Naive thymus-derived CD4-positive, alpha-beta T cell (primary cell): Measurements from ENCODE around the gene PTPRN2. TPM values are rescaled to one million over a fixed set of nuclear protein-coding genes. Genes with fewer than 3 reads are reported as not detected.

Source experiments
- ATAC-seq: fragments of 150-1000 bp; cut with Tn5 transposase; 2 replicates; pipeline ENCODE4 v1.10.0; 2021; ENCODE audit warnings: mild to moderate bottlenecking, moderate library complexity
- CTCF ChIA-PET: fragments of 350-600 bp; sonication (Branson Sonifier 250); formaldehyde crosslinking; loops from one replicate; lab custom pipeline; 2021; ENCODE audit warnings: antibody characterized with exemption; lab: Charles Lee
- POLR2A ChIA-PET: fragments of 350-600 bp; sonication (Branson Sonifier 250); formaldehyde crosslinking; loops from one replicate; lab custom pipeline; 2021; ENCODE audit warnings: antibody characterized with exemption, inconsistent platforms; lab: Charles Lee
- DNase-seq, 9 donors: peaks; one replicate each; pipeline versions ENCODE4 v3.0.0 to v3.0.0-alpha.2; 2020 to 2022; ENCODE audit warnings: mixed read lengths in 1 of 9
- H3K27ac ChIP-seq: one replicate; pipeline ENCODE4 v1.7.0; 2013; ENCODE audit warnings: mild to moderate bottlenecking, low read depth, low read length, moderate library complexity
- H3K27me3 ChIP-seq, 2 donors: one replicate each; pipeline ENCODE4 v1.7.0; 2013; ENCODE audit warnings: low read length in 2 of 2, mild to moderate bottlenecking in 2 of 2, moderate library complexity in 2 of 2; ENCODE audit not compliant: control insufficient read depth in 2 of 2, insufficient read depth in 2 of 2
- H3K36me3 ChIP-seq, 3 experiments: 1 replicate in 2 of 3; 2 replicates in 1 of 3; pipeline ENCODE4 v1.7.0; 2013; ENCODE audit warnings: low read length in 3 of 3, mild to moderate bottlenecking in 3 of 3, moderate library complexity in 1 of 3; ENCODE audit not compliant: insufficient read depth in 3 of 3, control insufficient read depth in 2 of 3
- H3K4me1 ChIP-seq, 2 donors: one replicate each; pipeline ENCODE4 v1.7.0; 2013; ENCODE audit warnings: low read length in 2 of 2, mild to moderate bottlenecking in 2 of 2, moderate library complexity in 1 of 2; ENCODE audit not compliant: control insufficient read depth in 2 of 2, insufficient read depth in 2 of 2
- H3K4me3 ChIP-seq: 2 replicates; pipeline ENCODE4 v1.7.0; 2013; ENCODE audit warnings: mild to moderate bottlenecking, low read length
- H3K9me3 ChIP-seq, 3 experiments: 1 replicate in 2 of 3; 2 replicates in 1 of 3; pipeline ENCODE4 v1.7.0; 2013; ENCODE audit warnings: low read length in 3 of 3; ENCODE audit not compliant: control insufficient read depth in 2 of 3
- H3K27ac Mint-ChIP-seq, 9 donors: one replicate each; pipeline ENCODE4 v1.8.0; 2020 to 2022; ENCODE audit warnings: mixed read lengths in 9 of 9, mild to moderate bottlenecking in 8 of 9, moderate library complexity in 5 of 9, inconsistent platforms in 2 of 9
- H3K27me3 Mint-ChIP-seq, 5 donors: one replicate each; pipeline ENCODE4 v1.8.0; 2021 to 2022; ENCODE audit warnings: mixed read lengths in 5 of 5, mild to moderate bottlenecking in 1 of 5
- H3K36me3 Mint-ChIP-seq, 5 donors: one replicate each; pipeline ENCODE4 v1.8.0; 2020 to 2022; ENCODE audit warnings: mixed read lengths in 5 of 5, mild to moderate bottlenecking in 3 of 5, inconsistent platforms in 1 of 5
- H3K4me1 Mint-ChIP-seq, 7 donors: one replicate each; pipeline ENCODE4 v1.8.0; 2020 to 2022; ENCODE audit warnings: mixed read lengths in 7 of 7, mild to moderate bottlenecking in 3 of 7, inconsistent platforms in 1 of 7
- H3K4me3 Mint-ChIP-seq, 10 donors: one replicate each; pipeline ENCODE4 v1.8.0; 2020 to 2022; ENCODE audit warnings: mild to moderate bottlenecking in 10 of 10, mixed read lengths in 10 of 10, moderate library complexity in 6 of 10, inconsistent platforms in 2 of 10
- H3K9me3 Mint-ChIP-seq, 11 donors: one replicate each; pipeline ENCODE4 v1.8.0; 2020 to 2022; ENCODE audit warnings: mixed read lengths in 11 of 11, mild to moderate bottlenecking in 4 of 11, inconsistent platforms in 1 of 11, moderate library complexity in 1 of 11
- intact Hi-C, 2 donors: fragments of 100-400 bp; cut with micrococcal nuclease; formaldehyde crosslinking; loops; one replicate each; pipeline ENCODE4 v1.15.1; 2023
- polyA plus RNA-seq, 2 donors: library from polyadenylated mRNA; unstranded; fragments of 300-500 nt; fragmentation: Illumina TruSeq; gene quantifications; one replicate each; pipeline ENCODE4 v1.2.3, GENCODE V29; 2021
- total RNA-seq, 6 experiments: library from RNA in 5 of 6; stranded (reverse) in 5 of 6; gene quantifications; 1 replicate in 5 of 6; 2 replicates in 1 of 6; pipeline ENCODE4 v1.2.3 and lab custom pipeline; 2021 to 2026

PTPRN2 gene
- total and polyA plus RNA-seq, 7 experiments from 2014 or later: 0.58 to 2.3 (median 1.4) TPM

GRCh38 chr7:158270106-158270775 lies 317.4 kb downstream of the PTPRN2 start:
- intact Hi-C loops: no loop called here
- Histone ChIP-seq H3K4me3 (no peak overlapping the region), H3K27me3 (no peaks in the 10 kb centered on the region), H3K27ac (no peak overlapping the region), H3K9me3 (no peaks in the 10 kb centered on the region), H3K4me1 (no peaks in the 10 kb centered on the region), H3K36me3 (no peaks in the 10 kb centered on the region)
- peaks cover 0 to 4% (median 0%) of the 10 kb centered on the region in 11 donors for H3K9me3 Mint-ChIP-seq
- ChIA-PET CTCF (no interaction called here), POLR2A (no interaction called here)
- peaks cover 0 to 6% (median 0%) of the 10 kb centered on the region in 5 donors for H3K27me3 Mint-ChIP-seq
- DNase-seq (no peak), ATAC-seq (no peak)
- H3K4me1 Mint-ChIP-seq: peaks cover 0 to 7% (median 0%) of the 10 kb centered on the region in 7 donors
- H3K27ac Mint-ChIP-seq: no peak overlapping the region
- H3K36me3 Mint-ChIP-seq: peaks cover 0 to 4% (median 0%) of the 10 kb centered on the region in 5 donors
- H3K4me3 Mint-ChIP-seq: no peak overlapping the region

GRCh38 chr7:158268816-158269535 lies 318.6 kb downstream of the PTPRN2 start:
- peaks cover 0 to 6% (median 0%) of the 10 kb centered on the region in 11 donors for H3K9me3 Mint-ChIP-seq
- Histone ChIP-seq H3K27me3 (no peaks in the 10 kb centered on the region), H3K4me1 (no peaks in the 10 kb centered on the region), H3K4me3 (no peak overlapping the region), H3K36me3 (no peaks in the 10 kb centered on the region), H3K9me3 (no peaks in the 10 kb centered on the region), H3K27ac (no peak overlapping the region)
- peaks cover 0 to 4% (median 0%) of the 10 kb centered on the region in 5 donors for H3K36me3 Mint-ChIP-seq
- no peak overlapping the region for H3K4me3 Mint-ChIP-seq
- no peak overlapping the region for H3K27ac Mint-ChIP-seq
- peaks cover 0 to 7% (median 0%) of the 10 kb centered on the region in 7 donors for H3K4me1 Mint-ChIP-seq
- ChIA-PET CTCF (no interaction called here), POLR2A (no interaction called here)
- intact Hi-C loops: no loop called here
- ATAC-seq: no peak
- DNase-seq: no peak
- peaks cover 0 to 6% (median 0%) of the 10 kb centered on the region in 5 donors for H3K27me3 Mint-ChIP-seq

- Mint-ChIP-seq H3K36me3 (peaks cover 0 to 3% (median 0%) of the 10 kb centered on the region in 5 donors), H3K4me1 (peaks cover 0 to 7% (median 0%) of the 10 kb centered on the region in 7 donors), H3K9me3 (peaks cover 0 to 6% (median 0%) of the 10 kb centered on the region in 11 donors), H3K4me3 (no peak overlapping the region), H3K27ac (no peak overlapping the region), H3K27me3 (peaks cover 0 to 3% (median 0%) of the 10 kb centered on the region in 5 donors)
- CTCF ChIA-PET: no interaction called here
- DNase-seq (no peak), ATAC-seq (no peak)
- Histone ChIP-seq H3K4me1 (no peaks in the 10 kb centered on the region), H3K4me3 (no peak overlapping the region), H3K27ac (no peak overlapping the region), H3K27me3 (no peaks in the 10 kb centered on the region), H3K9me3 (no peaks in the 10 kb centered on the region), H3K36me3 (no peaks in the 10 kb centered on the region)
- POLR2A ChIA-PET: no interaction called here
- intact Hi-C loops: no loop called here
Observed at GRCh38 chr7:158267742-158268435, 319.7 kb downstream of the PTPRN2 start.

- no peaks in the 10 kb centered on the region for H3K27me3 Mint-ChIP-seq
- ATAC-seq (no peak), DNase-seq (no peak)
- no peak overlapping the region for H3K27ac Mint-ChIP-seq
- Histone ChIP-seq H3K27me3 (no peaks in the 10 kb centered on the region), H3K27ac (no peak overlapping the region), H3K9me3 (no peaks in the 10 kb centered on the region), H3K4me1 (no peaks in the 10 kb centered on the region), H3K36me3 (no peaks in the 10 kb centered on the region), H3K4me3 (no peak overlapping the region)
- peaks cover 0 to 6% (median 0%) of the 10 kb centered on the region in 11 donors for H3K9me3 Mint-ChIP-seq
- ChIA-PET CTCF (no interaction called here), POLR2A (no interaction called here)
- no peak overlapping the region for H3K4me3 Mint-ChIP-seq
- peaks cover 0 to 7% (median 0%) of the 10 kb centered on the region in 7 donors for H3K4me1 Mint-ChIP-seq
- intact Hi-C loops: no loop called here
- no peaks in the 10 kb centered on the region for H3K36me3 Mint-ChIP-seq
Observed at GRCh38 chr7:158266817-158267741, 320.5 kb downstream of the PTPRN2 start.

- DNase-seq: no peak
- H3K9me3 ChIP-seq: no peaks in the 10 kb centered on the region
Observed at GRCh38 chr7:158266426-158266816, 321.2 kb downstream of the PTPRN2 start.

GRCh38 chr7:158265743-158266080 lies 321.9 kb downstream of the PTPRN2 start:
- ChIA-PET CTCF (no interaction called here), POLR2A (no interaction called here)
- Histone ChIP-seq H3K36me3 (no peaks in the 10 kb centered on the region), H3K4me3 (no peak overlapping the region), H3K4me1 (no peaks in the 10 kb centered on the region), H3K27me3 (no peaks in the 10 kb centered on the region), H3K9me3 (no peaks in the 10 kb centered on the region), H3K27ac (no peak overlapping the region)
- Mint-ChIP-seq H3K4me3 (no peak overlapping the region), H3K4me1 (peaks cover 0 to 7% (median 0%) of the 10 kb centered on the region in 7 donors), H3K9me3 (peaks cover 0 to 6% (median 0%) of the 10 kb centered on the region in 11 donors), H3K27me3 (no peaks in the 10 kb centered on the region), H3K36me3 (no peaks in the 10 kb centered on the region), H3K27ac (no peak overlapping the region)
- DNase-seq: no peak
- ATAC-seq: no peak
- intact Hi-C loops: no loop called here

More at GRCh38 chr7:158266426-158266816, 321.2 kb downstream of the PTPRN2 start:
- H3K4me3 ChIP-seq: no peak overlapping the region
- H3K4me1 ChIP-seq: no peaks in the 10 kb centered on the region
- Mint-ChIP-seq H3K4me1 (peaks cover 0 to 7% (median 0%) of the 10 kb centered on the region in 7 donors), H3K27me3 (no peaks in the 10 kb centered on the region), H3K9me3 (peaks cover 0 to 6% (median 0%) of the 10 kb centered on the region in 11 donors), H3K27ac (no peak overlapping the region), H3K4me3 (no peak overlapping the region), H3K36me3 (no peaks in the 10 kb centered on the region)
- ChIA-PET CTCF (no interaction called here), POLR2A (no interaction called here)
- ATAC-seq: no peak
- intact Hi-C loops: no loop called here
- no peaks in the 10 kb centered on the region for H3K36me3 ChIP-seq
- H3K27ac ChIP-seq: no peak overlapping the region
- H3K27me3 ChIP-seq: no peaks in the 10 kb centered on the region
